Daoy (cell line): ENCODE data around the gene ZNF710. TPM values are rescaled to one million over a fixed set of nuclear protein-coding genes. Genes with fewer than 3 reads are reported as not detected.

Experiments used
- DNase-seq: peaks from one replicate; pipeline ENCODE4 v3.0.0-alpha.2; 2015; ENCODE audit warnings: low read depth
- total RNA-seq: library from RNA; depleted of rRNA; stranded (reverse); fragments of >200 nt; shearing (Covaris generic); gene quantifications from 2 replicates; pipeline ENCODE4 v1.2.3, GENCODE V29; 2014

ZNF710 gene
- total RNA-seq, 1 experiment from 2014 or later: 12.3 TPM

DNA sequence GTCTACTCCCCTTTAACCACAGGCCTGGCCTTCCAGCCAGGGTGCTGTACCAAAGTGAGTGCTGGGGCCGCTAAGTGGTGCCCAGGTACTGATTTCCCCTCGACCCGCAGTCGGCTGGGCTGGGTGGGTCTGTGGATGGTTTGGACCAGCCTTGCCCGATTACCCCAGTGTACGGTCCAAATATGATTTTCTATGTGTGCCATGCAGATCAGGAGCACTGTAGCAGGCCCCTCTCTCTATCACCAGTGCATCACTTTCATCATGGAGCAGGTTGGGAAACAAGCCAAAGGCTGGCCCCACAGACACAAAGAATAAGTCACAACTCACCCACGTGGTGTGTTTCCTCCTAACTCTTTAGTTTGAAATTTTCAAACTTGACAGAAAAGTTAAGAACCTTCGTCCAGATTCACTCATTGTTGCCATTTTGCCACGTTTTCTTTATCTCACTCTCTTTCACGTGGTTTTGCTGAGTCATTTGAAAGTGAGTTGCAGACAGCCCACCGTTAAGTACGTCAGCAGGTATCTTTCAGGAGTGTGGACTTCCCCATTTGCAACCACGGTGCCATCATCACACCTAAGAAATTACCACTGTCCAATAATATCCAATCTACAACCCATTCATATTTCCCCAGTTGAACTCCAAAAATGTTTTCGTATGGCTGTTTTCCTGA, 37.0 kb downstream of the ZNF710 start:
- peak; percentile 63 for DNase-seq

DNA sequence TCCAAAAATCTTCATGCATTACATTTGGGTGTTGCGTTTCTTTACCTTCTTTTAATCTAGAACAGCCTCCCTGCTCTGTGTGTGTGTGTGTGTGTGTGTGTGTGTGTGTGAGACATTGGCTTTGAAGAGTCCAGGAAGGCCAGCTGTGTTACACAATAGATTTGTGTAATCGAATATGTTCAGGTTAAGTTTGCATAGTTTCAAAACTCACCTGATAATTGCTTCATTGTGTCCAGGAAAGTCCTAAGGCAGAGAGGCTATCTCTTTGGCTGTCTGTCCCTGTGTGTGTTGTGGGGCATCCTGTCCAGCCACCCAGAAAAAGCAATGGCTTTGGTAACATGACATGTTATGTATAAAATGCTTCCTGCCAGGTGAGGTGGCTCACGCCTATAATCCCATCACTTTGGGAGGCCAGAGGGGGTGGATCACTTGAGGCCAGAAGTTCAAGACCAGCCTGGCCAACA, 37.5 kb downstream of the ZNF710 start:
- no peak for DNase-seq

DNA sequence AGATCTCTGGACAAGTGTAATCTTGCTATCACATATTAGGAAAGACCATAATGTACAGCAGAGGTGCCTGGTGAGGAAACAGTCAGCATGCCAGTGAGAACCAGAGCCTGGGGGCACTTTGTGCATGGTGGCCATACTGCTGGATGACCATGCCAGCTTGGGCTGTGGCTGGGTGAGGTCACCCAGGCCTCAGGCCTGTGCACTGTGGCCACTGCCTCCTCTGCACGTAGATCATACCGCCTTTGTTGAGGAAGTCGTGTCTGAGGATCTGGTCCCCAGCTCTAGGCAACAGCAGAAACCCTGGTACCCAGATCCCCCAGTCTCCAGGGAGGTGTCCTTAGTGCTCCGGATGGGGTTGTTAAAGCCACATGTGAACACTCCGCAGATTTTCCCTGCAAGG, 38.9 kb downstream of the ZNF710 start:
- no peak for DNase-seq

DNA sequence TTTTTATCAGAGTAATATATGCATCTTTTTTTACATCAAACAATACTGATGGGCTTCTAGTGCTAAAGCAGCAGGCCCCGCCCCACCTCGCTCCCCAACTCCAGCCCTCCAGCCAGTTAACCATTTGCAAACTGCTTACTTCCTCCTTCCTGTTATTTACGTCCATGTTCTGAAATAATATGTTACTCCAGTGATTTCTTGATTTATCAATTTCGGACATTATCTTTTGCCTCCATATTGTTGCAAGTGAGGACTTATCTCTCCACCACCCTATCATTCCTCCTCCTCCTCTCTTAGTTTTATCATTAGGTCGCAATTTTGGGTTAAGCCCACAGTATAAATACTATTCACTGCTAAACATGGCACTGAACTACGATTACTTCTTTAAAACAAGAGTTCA, 39.5 kb downstream of the ZNF710 start:
- no peak for DNase-seq

DNA sequence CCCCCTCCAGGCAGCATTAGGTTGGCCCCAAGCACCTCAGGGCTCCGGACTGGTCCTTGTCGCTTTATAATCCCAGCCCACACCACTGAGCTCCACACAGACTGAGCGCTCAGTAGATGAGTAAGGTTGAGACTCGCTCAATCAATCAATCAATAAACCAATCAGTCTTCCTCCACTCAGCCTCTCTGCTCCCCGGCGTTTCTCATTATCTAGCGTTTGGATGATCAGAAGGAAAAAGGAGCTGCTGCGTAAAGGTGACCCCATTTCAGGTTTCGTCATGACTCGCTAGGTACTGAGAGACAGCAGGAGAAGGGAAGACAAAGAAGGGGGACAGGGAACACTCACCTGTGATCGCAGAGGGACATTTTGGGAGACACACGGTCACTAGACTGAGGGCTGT, 41.2 kb downstream of the ZNF710 start:
- DNase-seq: no peak

DNA sequence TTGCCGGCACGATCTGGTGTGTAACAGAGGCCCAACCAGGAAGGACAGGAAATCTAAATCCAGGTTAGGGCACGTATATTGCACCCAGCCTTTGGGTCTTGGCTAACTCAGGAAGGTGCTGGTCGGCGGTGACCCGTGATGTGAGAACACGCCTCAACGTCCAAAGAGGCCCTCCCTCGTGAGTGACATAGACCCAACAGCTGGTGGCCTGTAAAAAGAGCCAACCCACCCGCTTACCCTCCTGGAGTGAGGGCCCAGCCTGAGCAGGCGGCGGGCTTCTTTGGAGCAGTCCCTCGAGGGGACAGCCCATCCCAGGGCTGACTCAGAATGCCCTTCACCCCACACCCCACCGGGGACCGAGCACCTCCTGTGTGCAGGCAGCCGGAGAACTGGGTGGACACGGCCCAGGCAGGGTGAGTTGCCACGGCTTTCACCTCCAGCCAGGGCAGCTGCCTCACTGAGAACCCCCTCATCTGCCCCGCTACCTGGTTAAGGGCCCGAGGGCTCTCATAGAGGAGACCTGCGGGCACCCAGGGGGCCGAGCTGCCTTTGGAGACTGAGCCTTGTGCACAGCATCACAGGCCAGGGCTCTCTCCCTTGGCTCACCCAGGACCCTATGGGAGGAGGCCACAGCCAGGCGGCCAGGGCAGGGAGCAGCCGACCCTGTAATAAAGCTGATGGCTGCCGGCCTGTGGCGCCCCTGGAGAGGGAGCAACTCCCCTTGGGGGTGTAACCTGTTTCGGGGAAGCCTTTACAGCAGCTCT, 41.8 kb downstream of the ZNF710 start:
- DNase-seq: no peak

DNA sequence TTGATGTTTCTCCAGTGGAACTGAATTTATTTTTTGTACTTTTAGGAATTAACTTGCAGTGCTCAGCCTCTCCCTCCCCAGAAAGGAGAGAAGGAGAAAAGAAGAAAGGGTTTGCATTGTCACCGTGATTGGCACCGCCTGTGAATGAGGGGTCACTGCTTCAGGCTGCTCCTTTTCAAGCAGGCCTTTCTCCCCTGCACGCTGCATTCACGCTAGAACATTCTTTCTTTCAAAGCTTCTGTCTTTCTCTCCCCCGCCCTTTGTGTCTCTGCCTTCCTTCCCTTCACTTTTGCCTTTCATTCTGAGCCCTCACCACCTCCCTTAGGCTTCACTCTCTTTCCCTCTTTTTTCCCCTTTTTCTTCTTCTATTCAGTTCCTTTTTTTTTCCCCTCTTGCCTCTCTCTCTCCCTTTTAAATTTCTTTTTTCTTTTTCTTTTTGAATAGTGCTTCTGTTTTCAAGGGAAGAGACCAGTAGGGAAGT, 42.4 kb downstream of the ZNF710 start:
- DNase-seq: no peak

DNA sequence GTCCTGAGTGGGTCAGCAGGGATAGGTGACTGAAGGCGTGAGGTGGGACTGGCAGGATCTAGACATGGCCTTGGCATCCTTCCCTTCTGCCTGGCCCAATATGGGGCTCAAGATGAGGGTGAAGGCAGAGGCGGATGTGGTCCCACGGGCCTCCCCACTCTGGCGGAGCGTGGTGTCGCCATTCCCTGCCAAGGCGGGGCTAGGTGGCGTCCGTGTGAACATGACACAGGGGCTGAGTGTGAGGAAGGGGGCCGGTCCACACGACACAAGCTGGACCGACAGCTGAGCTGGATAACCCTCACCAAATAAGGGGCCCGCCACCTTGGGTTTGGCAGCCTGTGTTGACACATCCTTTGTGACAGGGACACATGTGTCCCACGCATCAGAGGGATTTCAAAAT, 43.1 kb downstream of the ZNF710 start:
- no peak for DNase-seq

DNA sequence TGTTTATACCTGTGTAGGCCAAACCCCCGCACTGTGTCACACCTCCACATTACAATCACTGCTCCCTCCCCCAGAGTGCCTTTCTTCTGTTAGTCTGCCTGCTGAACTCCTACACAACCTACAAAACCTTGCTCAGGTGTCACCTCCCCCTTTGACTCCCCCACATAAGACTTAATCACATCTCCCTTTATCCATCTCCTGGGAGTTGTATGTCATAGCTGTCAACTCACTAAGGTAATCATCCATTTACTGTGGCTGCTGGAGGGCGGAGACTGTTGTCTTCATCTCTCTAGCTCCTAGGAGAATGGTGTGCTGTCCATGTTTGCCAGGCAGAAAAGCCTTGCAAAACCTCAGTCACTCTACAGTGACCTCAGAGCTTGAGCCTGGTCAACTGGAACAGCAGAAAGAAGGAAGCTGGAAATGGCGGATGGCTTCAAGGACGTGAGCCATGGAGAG, 43.8 kb downstream of the ZNF710 start:
- no peak for DNase-seq

DNA sequence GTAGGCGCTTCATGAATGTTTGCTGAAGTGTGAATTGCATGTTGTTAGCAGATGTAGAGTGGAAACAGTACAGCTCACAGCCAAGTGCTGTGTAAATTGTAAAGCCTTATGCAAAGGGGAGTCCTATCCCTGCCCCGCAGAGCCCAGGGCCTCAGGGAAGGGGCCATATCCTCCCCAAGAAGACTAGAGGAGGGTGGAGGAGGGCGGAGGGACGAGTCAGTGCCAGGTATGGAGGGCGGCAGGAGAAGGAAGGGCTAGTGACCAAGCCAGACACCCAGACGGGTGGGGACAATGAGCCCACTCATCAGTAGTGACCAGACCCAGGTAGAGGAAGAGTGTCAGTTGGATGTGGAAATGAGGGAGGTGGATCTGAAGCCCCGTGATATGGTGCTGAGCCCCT, 45.2 kb downstream of the ZNF710 start:
- no peak for DNase-seq

DNA sequence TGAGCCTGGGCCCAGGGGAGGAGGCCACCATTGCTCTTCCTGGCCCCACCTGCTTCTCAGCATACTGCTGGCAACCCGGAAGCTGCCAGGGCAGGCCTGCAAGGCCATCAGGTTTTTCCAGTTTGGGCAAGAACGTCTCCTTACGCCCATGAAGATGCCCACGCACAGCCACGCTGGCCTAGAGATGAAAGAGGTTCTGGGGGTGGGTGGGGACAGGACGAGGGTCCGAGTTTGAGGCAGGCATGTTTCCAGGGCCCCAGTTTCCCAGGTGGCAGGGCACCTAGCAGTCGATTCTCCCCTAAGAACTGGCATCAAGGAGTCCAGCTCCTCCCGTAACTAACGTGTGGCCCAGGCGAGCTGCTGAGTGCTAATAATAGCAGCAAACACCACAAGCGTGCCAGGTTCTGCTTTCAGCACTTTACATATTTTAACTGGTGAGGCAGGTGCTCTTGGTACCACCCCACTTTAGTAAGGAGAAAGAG, 45.8 kb downstream of the ZNF710 start:
- DNase-seq: no peak

DNA sequence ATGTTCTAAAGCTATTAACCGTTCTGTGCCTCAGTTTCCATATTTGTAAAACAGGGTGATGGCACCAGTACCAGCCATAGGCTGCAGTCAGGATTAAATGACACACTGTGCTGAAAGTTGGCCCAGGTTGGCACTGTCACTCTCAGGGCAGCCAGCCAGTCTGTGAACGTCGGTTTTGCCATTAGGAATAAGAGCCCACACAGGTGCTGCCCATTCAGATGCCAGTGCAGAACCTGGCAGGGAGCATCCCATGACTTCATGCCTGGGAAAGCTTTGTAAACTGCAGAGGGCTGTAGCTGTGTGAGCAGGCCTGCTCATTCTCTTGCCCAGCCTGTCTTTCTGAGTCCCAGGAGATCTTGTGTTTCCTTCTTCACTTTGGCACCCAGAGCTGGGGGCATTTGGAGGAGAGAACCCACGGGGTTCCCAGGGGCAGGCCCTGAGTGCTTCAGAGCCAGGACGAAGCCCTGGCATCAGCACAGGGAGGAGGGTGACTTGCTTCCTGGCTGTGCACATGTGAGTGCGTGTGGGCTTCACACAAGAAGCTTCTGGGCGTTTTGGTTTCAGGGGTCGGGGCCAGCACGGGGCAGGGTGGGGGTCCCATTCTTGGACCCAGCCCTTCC, 46.9 kb downstream of the ZNF710 start:
- DNase-seq: no peak

DNA sequence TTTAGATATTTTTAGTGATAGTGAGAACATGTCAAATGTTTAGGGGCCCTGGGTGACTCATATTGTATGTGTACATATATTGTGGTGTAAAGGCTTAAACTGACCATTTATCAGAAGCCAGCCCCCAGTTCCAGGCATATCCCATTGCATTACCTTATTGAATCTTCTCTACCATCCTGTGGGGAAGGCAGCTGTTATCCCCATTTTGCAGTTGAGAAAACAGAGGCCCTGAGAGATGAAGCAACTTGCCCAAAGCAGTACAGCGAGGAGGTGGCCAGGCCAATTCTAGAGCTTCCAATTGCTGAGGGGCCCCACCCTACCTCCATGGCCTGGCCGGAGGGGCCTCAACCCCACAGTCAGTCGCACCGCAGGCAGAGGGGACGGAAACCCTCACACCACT, 47.9 kb downstream of the ZNF710 start:
- no peak for DNase-seq

DNA sequence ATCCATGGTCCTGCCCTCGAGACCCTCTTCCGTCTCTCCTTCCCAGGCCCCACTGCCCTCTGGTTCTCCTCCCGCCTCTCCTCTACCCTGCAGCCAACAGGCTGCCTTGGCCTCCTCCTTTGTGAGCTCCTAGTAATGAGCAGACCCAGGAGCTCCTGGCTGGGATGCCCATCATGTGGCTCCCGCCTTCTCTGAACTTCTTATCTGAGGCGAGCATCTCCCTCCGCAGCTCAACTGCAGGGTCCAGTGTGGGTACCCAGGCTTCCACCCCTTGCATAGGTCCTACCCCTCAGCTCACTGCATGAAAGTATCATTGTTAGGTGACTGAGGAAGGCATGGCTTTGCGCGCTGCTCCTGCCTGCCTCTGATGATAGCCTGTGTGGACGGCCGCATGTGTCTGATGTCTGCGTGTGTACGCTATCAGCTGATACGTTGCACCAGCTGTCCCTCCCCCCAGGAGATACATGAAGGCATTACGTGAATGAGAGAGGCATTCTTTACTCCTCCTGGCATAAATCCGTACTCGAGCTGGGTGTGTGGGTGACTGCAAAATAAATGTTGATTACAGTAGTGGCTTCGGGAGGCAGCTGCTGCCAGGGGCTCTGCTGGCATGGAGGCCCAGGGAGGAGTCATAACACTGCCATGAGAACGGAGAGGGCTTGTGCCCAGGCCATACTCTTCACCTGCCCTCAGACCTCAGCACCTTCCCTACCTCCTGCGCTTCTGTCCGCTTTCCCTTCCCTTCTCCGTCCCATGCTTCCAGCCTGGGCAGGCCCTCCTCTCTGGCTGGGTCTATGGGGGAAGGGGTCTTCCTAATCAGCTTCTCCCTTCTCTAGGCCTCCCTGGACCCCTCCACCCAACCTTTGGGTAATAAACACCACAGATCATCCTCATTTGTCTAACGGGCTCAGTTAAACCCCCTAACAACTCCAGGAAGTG, 48.8 kb downstream of the ZNF710 start:
- no peak for DNase-seq

DNA sequence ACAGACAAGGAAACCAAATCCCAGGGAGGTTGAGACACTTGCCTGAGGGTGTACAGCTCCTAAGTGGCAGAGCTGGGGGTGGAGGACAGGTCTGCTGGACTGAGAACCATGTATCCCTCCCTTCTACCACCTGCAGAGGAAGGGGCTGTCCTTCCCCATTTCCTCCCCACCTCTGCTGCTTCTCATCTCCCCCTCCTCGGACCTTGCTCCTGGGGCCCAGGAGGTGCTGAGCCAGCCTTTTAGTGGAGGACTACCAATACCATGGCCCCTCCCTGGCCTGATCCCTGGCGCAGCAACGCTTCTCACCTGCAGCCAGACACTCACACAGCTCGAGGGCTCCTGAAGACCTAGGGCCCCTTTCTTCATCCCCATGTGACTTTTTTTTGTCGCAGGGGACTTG, 50.8 kb downstream of the ZNF710 start:
- DNase-seq: no peak

DNA sequence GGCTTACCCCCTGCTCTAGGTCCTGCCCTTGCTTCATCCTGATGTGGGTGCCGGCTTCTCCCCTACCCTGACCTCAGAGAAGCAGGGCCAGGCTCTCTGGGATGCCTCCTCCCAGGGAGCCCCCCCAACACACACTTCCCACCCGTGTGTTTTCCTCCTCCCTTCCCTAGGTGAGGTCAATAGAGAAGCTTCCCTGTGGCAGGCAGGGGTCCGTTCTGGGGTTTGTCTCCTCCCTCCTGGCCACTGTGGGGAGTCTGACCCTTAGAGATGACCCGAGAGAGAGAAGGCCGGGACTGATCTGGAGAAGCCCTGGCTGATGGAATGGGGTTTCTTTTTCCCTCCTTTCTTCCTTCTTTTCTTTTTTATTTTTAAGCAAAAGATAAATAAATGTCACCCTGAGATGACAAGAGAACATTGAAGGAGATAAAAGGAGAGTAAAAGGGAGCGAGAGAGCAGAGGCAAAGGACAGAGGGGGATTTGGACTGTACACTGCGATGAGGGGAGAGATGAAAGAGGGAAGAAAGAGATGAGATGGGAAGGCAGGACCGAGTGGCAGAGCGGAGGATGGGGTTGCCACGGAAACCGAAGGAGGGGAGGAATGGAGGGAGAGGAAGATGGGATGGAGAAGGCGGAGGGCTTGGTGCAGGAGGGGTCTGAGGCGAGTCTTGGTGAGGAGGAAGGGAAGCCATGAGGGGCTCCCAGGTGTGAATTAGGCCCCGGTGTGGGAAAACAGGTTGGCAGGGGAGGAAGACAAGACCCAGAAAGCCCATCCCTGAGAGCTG, 52.8 kb downstream of the ZNF710 start:
- no peak for DNase-seq

DNA sequence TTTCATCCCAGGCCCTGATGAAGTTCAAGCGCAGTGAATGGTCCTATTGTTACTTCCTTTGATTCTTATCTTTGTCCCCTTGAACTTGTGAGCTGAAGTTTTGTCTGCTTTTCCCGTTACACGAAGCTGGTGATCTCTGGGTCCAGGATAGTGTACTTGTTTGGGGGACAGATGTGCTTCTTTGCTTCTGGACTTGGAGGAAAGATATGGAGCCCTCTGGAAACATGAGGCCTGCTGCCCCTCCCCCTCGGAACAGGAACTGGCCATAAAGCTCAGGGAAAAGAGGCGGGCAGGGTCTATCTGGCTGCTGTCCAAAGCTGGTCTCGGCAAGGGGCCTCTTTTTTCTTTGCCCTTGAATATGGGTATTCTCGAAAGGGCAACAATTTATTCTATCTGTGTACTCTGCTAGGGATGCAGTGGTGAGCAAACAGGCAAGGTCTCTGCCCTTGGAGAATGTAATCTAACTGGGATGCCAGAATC, 53.5 kb downstream of the ZNF710 start:
- no peak for DNase-seq

DNA sequence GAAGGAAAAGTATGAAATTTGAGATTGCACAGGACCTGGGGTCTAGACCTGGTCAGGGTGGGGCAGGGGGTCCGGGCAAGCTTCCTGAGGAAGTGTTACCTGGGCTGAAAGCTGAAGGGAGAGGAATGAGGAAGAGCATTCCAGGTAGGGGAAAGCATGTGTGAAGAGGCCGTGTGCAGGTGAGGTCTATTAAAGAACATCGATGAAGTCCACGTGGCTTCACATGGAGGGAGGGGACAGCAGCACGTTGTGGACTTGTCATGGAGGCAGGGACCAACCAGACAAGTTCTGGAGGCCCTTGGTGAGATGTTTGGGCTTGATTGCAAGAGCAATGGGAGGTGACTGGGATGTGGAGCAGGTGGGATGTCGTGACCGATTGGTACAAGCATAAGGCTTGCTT, 54.1 kb downstream of the ZNF710 start:
- DNase-seq: no peak

DNA sequence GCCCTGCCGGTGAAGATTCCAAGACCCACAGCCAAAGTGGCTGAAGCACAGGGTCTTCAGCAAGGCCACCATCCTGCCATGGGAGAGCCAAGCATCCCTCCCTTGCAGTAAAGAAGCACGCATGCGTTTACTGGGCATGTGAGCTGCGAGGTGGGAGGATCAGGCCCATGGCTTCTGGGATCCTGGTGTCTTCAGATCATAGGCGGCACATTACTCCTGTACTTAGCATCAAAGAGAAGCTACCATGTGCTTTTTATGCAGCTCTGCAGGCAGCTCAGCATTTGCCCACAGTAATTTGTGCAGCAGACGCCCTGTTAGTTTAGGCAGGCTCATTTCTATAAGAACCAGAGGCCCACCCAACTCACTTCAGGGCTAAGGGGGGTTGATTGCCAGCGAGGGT, 55.4 kb downstream of the ZNF710 start:
- no peak for DNase-seq

DNA sequence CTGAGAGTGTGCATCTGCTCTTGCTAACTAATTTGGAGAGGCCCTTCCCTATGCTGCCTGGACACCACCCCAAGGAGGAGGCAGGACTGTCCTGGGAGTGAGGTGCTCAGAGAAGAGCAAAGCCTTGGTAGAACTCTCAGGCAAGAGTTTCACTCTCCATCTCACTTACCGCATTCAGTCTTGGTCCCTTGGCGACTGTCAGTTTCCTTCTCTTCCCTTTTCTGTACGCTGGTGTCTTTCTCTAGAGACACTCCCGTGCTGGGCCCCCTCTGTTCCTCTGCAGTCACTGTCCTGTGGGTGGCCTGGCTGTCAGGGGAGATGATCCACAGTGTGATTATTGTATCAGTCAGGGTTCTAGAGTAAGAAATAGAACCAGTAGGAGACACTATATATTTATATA, 57.2 kb downstream of the ZNF710 start:
- DNase-seq: no peak

DNA sequence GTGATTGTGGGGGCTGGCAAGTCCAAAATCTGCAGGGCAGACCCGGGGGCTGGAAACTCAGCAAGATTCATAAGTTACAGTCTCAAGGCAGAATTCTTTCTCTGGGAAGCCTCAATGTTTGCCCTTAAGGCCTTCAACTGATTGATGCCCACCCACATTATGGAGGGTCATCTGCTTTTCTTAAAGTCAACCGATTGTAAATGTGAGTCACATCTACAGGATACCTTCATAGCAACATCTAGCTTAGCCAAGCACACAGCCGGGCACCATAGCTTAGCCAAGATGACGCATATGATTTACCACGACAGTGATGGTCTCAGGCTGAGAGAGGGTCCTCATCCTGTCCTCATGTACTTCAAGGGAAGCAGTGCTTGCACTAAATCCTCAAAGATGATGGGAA, 57.7 kb downstream of the ZNF710 start:
- no peak for DNase-seq
